Neural progenitor cell (in vitro differentiated cells): Measurements from ENCODE around the gene RPL32.

Experiments
- EZH2 ChIP-seq: fragments of 200-600 bp; sonication (generic); IDR thresholded peaks from 2 replicates; pipeline ENCODE4 v1.6.1; 2017; ENCODE audit warnings: antibody characterized with exemption, mild to moderate bottlenecking, moderate library complexity
- TF ChIP-seq, protein P1 (sequence below): fragments of 200-600 bp; sonication (generic); IDR thresholded peaks from 2 replicates; pipeline ENCODE4 v1.5.1; 2017; ENCODE audit warnings: antibody characterized with exemption, mild to moderate bottlenecking

DNA sequence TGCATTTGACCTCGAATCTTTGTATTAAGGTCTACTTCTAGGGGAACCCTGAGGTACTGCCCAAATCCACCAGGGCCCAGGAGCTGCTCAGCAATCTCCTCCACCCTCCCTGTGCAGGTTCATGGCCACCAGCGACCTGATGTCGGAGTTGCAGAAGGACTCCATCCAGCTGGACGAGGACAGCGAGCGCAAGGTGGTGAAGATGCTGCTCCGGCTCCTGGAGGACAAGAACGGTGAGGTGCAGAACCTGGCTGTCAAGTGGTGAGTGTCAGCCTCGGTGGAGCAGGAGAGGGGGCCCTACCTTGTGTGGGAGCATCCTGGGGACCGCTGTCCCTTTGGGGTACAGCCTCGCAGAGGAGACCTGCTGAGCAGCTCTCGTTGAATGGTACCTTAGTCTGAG is 38.0 kb downstream of the RPL32 start:
- TF ChIP-seq, protein P1, sequence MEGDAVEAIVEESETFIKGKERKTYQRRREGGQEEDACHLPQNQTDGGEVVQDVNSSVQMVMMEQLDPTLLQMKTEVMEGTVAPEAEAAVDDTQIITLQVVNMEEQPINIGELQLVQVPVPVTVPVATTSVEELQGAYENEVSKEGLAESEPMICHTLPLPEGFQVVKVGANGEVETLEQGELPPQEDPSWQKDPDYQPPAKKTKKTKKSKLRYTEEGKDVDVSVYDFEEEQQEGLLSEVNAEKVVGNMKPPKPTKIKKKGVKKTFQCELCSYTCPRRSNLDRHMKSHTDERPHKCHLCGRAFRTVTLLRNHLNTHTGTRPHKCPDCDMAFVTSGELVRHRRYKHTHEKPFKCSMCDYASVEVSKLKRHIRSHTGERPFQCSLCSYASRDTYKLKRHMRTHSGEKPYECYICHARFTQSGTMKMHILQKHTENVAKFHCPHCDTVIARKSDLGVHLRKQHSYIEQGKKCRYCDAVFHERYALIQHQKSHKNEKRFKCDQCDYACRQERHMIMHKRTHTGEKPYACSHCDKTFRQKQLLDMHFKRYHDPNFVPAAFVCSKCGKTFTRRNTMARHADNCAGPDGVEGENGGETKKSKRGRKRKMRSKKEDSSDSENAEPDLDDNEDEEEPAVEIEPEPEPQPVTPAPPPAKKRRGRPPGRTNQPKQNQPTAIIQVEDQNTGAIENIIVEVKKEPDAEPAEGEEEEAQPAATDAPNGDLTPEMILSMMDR, result no peak
- TF ChIP-seq EZH2, result no peak
